Endothelial cell of umbilical vein (primary cell): ENCODE data around the gene USP34. TPM values are rescaled to one million over a fixed set of nuclear protein-coding genes. Genes with fewer than 3 reads are reported as not detected.
"Not testable (repeated sequence)": the region's sequence is repeated elsewhere in the genome, so short reads cannot be mapped to it uniquely, and the experiment has no call there.

Experiments used
- BruUV-seq: library from RNA; stranded (reverse); fragments of 400-500 nt; replicated peaks from 2 replicates; lab custom pipeline; 2021; lab: Mats Ljungman, UMichigan
- CTCF ChIA-PET: fragments of 300-600, 350-600 bp; sonication (Branson Sonifier 250); formaldehyde crosslinking; loops from one replicate; lab custom pipeline; 2021; ENCODE audit warnings: antibody characterized with exemption, inconsistent platforms; lab: Charles Lee
- POLR2A ChIA-PET: fragments of 300-600, 350-600 bp; sonication (Branson Sonifier 250); formaldehyde crosslinking; loops from one replicate; lab custom pipeline; 2021; ENCODE audit warnings: antibody characterized with exemption, inconsistent platforms; lab: Charles Lee
- DNase-seq: peaks from one replicate; pipeline ENCODE4 v3.0.0-alpha.2; 2011; ENCODE audit warnings: low read depth, low spot score
- FAIRE-seq: peaks from 2 replicates; lab custom pipeline; 2011; peaks lifted over from hg19 to GRCh38; lab: Jason Lieb, UNC
- H2AFZ ChIP-seq: 2 replicates; pipeline ENCODE4 v1.6.0; 2012; ENCODE audit warnings: low read depth, low read length, control low read depth, inconsistent platforms
- H3K27ac ChIP-seq: 2 replicates; pipeline ENCODE4 v1.5.1; 2011; ENCODE audit warnings: low read depth, mild to moderate bottlenecking, control low read depth, low read length, moderate library complexity; ENCODE audit not compliant: insufficient read depth
- H3K27me3 ChIP-seq, 2 experiments: 2 replicates each; pipeline versions ENCODE4 v1.6.0 to v1.6.1; 2011; ENCODE audit warnings: low read length in 2 of 2, mixed read lengths in 1 of 2; ENCODE audit not compliant: control insufficient read depth in 2 of 2, insufficient read depth in 2 of 2
- H3K36me3 ChIP-seq, 2 experiments: 2 replicates in 1 of 2; 3 replicates in 1 of 2; pipeline ENCODE4 v1.5.1; 2011; ENCODE audit warnings: low read length in 2 of 2, mild to moderate bottlenecking in 1 of 2, moderate library complexity in 1 of 2; ENCODE audit not compliant: control insufficient read depth in 2 of 2, insufficient read depth in 2 of 2; ENCODE audit errors: extremely low read depth in 1 of 2
- H3K4me1 ChIP-seq: 3 replicates; pipeline ENCODE4 v1.5.1; 2011; ENCODE audit warnings: mild to moderate bottlenecking, low read length; ENCODE audit not compliant: control insufficient read depth, insufficient read depth; ENCODE audit errors: extremely low read depth
- H3K4me2 ChIP-seq: 2 replicates; pipeline ENCODE4 v1.6.1; 2011; ENCODE audit warnings: low read length, control low read depth, mixed read lengths; ENCODE audit not compliant: insufficient read depth
- H3K4me3 ChIP-seq, 3 experiments: fragments of 200-600 bp in 1 of 3; sonication (generic), shearing (Covaris generic) in 1 of 3; replicated peaks in 1 of 3; 2 replicates each; pipeline ENCODE4 v1.5.1; 2011 to 2016; ENCODE audit warnings: control low read depth in 3 of 3, low read length in 3 of 3, mild to moderate bottlenecking in 2 of 3, inconsistent platforms in 1 of 3, low read depth in 1 of 3, moderate library complexity in 1 of 3; ENCODE audit not compliant: insufficient read depth in 1 of 3
- H3K79me2 ChIP-seq: 2 replicates; pipeline ENCODE4 v1.6.0; 2012; ENCODE audit warnings: low read length, inconsistent platforms; ENCODE audit not compliant: control insufficient read depth, insufficient read depth
- H3K9ac ChIP-seq: replicated peaks from 2 replicates; pipeline ENCODE3; 2011; ENCODE audit warnings: low read length, control low read depth; ENCODE audit not compliant: insufficient read depth; ENCODE audit errors: extremely low read depth
- H3K9me1 ChIP-seq: replicated peaks from 3 replicates; pipeline ENCODE4 v1.6.0; 2011; ENCODE audit warnings: mild to moderate bottlenecking, low read length; ENCODE audit not compliant: control insufficient read depth, insufficient read depth; ENCODE audit errors: extremely low read depth
- H3K9me3 ChIP-seq: replicated peaks from 2 replicates; pipeline ENCODE4 v1.5.1; 2012; ENCODE audit warnings: low read length, inconsistent platforms; ENCODE audit not compliant: control insufficient read depth, insufficient read depth
- H4K20me1 ChIP-seq: replicated peaks from 2 replicates; pipeline ENCODE3; 2011; ENCODE audit warnings: mild to moderate bottlenecking, low read length; ENCODE audit not compliant: control insufficient read depth, insufficient read depth; ENCODE audit errors: extremely low read depth
- EZH2 ChIP-seq: IDR thresholded peaks from 2 replicates; pipeline ENCODE4 v1.6.1; 2012; ENCODE audit warnings: borderline replicate concordance, low read depth, mild to moderate bottlenecking, moderate library complexity, low read length, inconsistent platforms; ENCODE audit not compliant: severe bottlenecking
- GATA2 ChIP-seq: IDR thresholded peaks from 2 replicates; pipeline ENCODE4 v1.7.0; 2011; ENCODE audit warnings: low read depth, mild to moderate bottlenecking, moderate library complexity, mixed read lengths, low read length; ENCODE audit not compliant: insufficient read length, insufficient read depth
- POLR2A ChIP-seq: IDR thresholded peaks from 2 replicates; pipeline ENCODE4 v1.6.1; 2012; ENCODE audit warnings: low read depth, mild to moderate bottlenecking, control low read depth, low read length
- dilution Hi-C: fragments of 300-500 bp; cut with MboI; formaldehyde crosslinking; loops from one replicate; pipeline ENCODE4 v1.15.0; 2019; ENCODE audit warnings: low sequenced_read_pairs; ENCODE audit not compliant: extremely low pct_ligation_motif_present
- intact Hi-C: fragments of 100-400 bp; cut with micrococcal nuclease; formaldehyde crosslinking; loops from one replicate; pipeline ENCODE4 v1.10.0; 2022
- polyA plus RNA-seq, 4 experiments: library from polyadenylated mRNA; depleted of rRNA in 3 of 4; stranded (reverse) in 3 of 4; unstranded in 1 of 4; fragments of >200 nt; gene quantifications; 2 replicates each; pipeline versions ENCODE4 v1.2.1 to v1.2.3, GENCODE V29; 2011 to 2012; ENCODE audit warnings: missing spikeins in 1 of 4
- total RNA-seq: library from RNA; stranded (reverse); gene quantifications from 2 replicates; pipeline ENCODE4 v1.2.3, GENCODE V29; 2021

The USP34 gene
- total and polyA plus RNA-seq, 2 donors (not counting 3 experiments of a cell fraction or from before 2014, with no cell fraction given) = 46.3 to 96.9 TPM

DNA sequence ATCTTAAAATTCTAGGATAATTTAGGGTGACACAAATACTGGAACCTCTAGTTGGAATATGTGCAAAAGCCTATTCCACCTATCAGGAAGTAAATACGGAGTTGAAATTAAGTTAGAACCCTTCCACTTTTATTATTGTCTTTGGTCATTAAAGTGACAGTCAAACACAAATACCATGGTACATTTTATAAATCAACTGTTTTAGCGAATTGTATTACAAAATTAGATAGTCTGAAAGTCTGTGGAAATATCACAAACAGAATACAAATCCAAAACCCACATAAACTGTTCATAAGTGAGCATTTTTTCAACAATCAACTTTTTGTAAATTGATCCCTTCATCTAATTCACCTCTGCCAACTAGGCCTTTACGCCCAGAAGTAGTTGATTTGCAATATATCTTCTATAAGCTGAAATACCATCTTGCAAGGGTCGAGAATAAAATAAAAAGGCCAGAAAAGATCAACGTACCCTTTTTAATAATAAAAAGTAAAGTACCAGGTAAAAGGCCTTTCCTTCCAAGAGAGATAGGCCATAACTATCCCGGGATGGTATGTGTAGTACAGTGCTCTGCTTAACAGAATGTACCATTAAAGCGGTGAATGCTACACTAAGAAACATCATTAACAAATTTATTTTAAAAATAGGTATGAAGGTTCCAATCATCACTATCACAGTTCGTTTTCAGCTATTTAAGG lies 1.3 kb downstream of the USP34 start:
- Histone ChIP-seq H3K9me3 (no peaks in the 10 kb centered on the region), H3K4me2 (peak overlapping the region; percentile 95), H3K4me3 (peak overlapping the region; percentile 73 to 98 (median 94)), H3K9ac (peak overlapping the region; percentile 98), H3K79me2 (peaks cover 62% of the 10 kb centered on the region), H2AFZ (no peak overlapping the region), H3K4me1 (peaks cover 12% of the 10 kb centered on the region), H4K20me1 (no peaks in the 10 kb centered on the region), H3K27ac (peak overlapping the region; percentile 86), H3K9me1 (no peaks in the 10 kb centered on the region), H3K27me3 (no peaks in the 10 kb centered on the region), H3K36me3 (peaks cover 0 to 3% of the 10 kb centered on the region in 2 experiments)
- POLR2A ChIA-PET = no interaction called here
- no peak for FAIRE-seq
- DNase-seq = peak; percentile 58
- TF ChIP-seq GATA2 (no peak), EZH2 (no peak), POLR2A (no peak)
- intact Hi-C loops (loop anchor here (2.0 kb wide), 1 partner anchor 43 kb away; no protein-coding TSS in a partner anchor), dilution Hi-C loops (no loop called here)
- TSS peak; percentile 22 for BruUV-seq
- CTCF ChIA-PET = interaction anchor here (1.6 kb wide), 1 partner anchor 43 kb away, joined by 4 read pairs; no protein-coding TSS in a partner anchor

DNA sequence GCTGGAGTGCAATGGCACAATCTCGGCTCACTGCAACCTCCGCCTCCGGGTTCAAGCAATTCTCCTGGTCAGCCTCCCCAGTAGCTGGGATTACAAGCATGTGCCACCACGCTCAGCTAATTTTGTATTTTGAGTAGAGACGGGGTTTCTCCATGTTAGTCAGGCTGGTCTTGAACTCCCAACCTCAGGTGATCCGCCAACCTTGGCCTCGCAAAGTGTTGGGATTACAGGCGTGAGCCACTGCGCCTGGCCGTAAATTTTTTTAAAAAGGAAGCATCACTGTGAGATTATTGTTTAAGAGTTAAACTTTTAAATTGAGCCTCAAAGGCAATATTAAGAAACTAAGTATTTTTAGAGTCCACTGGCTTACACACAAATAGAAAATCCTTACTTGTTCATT lies 2.7 kb downstream of the USP34 start:
- H3K9ac ChIP-seq, H3K4me3 ChIP-seq, BruUV-seq, H3K9me1 ChIP-seq, DNase-seq, H4K20me1 ChIP-seq, FAIRE-seq, dilution Hi-C loops, POLR2A ChIA-PET, H3K27ac ChIP-seq, H3K9me3 ChIP-seq, H2AFZ ChIP-seq, intact Hi-C loops, H3K27me3 ChIP-seq, H3K36me3 ChIP-seq: not testable (repeated sequence)
- Histone ChIP-seq H3K4me2 (peak overlapping the region; percentile 95), H3K79me2 (peaks cover 75% of the 10 kb centered on the region), H3K4me1 (peaks cover 12% of the 10 kb centered on the region)
- CTCF ChIA-PET = interaction anchor here (0.7 kb wide), 1 partner anchor 42 kb away, joined by 3 read pairs; no protein-coding TSS in a partner anchor
